Measurements from ENCODE around the gene GLI1. TPM values are rescaled to one million over a fixed set of nuclear protein-coding genes. Genes with fewer than 3 reads are reported as not detected.
A peak's percentile ranks its signal among the peaks of the same experiment; 100 is the strongest.

Gene GLI1
- total and polyA plus RNA-seq, 10 donors = 0.46 to 3.6 (median 1.0) TPM

GRCh38 chr12:57473392-57473791, 13.8 kb downstream of the GLI1 start:
- Histone ChIP-seq H3K9me3 (no peaks in the 10 kb centered on the region), H3K27me3 (replicated peaks in 1 of 7) (peaks cover 0 to 18% (median 0%) of the 10 kb centered on the region in 7 donors), H3K36me3 (peaks cover 0 to 79% (median 65%) of the 10 kb centered on the region in 6 donors), H3K4me1 (peaks cover 16 to 98% (median 64%) of the 10 kb centered on the region in 6 donors), H3K27ac (no peak overlapping the region), H3K4me3 (no peak overlapping the region)
- 83 to 91% (median 83%) methylated on average over 3 of the region's 3 CpGs for WGBS, 5 donors
- TF ChIP-seq POLR2A (IDR thresholded peaks at IDR 0.05) (no peak), POLR2AphosphoS5 (IDR thresholded peaks at IDR 0.05) (no peak), CTCF (IDR thresholded peaks at IDR 0.05 in 8 of 11, conservative IDR thresholded peaks at IDR 0.05 in 3 of 11) (no peak)
- intact Hi-C loops (cut with DNase I; ENCODE audit: low total_unique reads) = no loop called here
- no peak for DNase-seq

GRCh38 chr12:57473886-57474285, 14.3 kb downstream of the GLI1 start:
- H3K9me3 ChIP-seq = no peaks in the 10 kb centered on the region
- H3K27ac ChIP-seq = peak overlapping the region in 1 of 8 donors; percentile 95
- peaks cover 0 to 18% (median 0%) of the 10 kb centered on the region in 7 donors for H3K27me3 ChIP-seq (replicated peaks in 1 of 7)
- H3K36me3 ChIP-seq = peaks cover 0 to 74% (median 62%) of the 10 kb centered on the region in 6 donors
- peak; percentile 25 for DNase-seq
- H3K4me1 ChIP-seq = peaks cover 19 to 100% (median 69%) of the 10 kb centered on the region in 6 donors
- 92 to 96% (median 94%) methylated on average over 5 of the region's 5 CpGs for WGBS, 5 donors
- intact Hi-C loops (cut with DNase I; ENCODE audit: low total_unique reads) = no loop called here
- TF ChIP-seq POLR2A (IDR thresholded peaks at IDR 0.05) (no peak), POLR2AphosphoS5 (IDR thresholded peaks at IDR 0.05) (no peak)
- H3K4me3 ChIP-seq = no peak overlapping the region

- intact Hi-C loops (cut with DNase I; ENCODE audit: low total_unique reads) = no loop called here
- no peaks in the 10 kb centered on the region for H3K9me3 ChIP-seq
- 78 to 88% (median 87%) methylated on average over 8 of the region's 8 CpGs for WGBS, 5 donors
Measured at GRCh38 chr12:57474430-57474829, 14.8 kb downstream of the GLI1 start.

GRCh38 chr12:57474862-57475261, 15.3 kb downstream of the GLI1 start:
- peak overlapping the region in 3 of 8 donors; percentile 93 to 96 (median 95) for H3K27ac ChIP-seq
- no peaks in the 10 kb centered on the region for H3K9me3 ChIP-seq
- H3K4me1 ChIP-seq = peaks cover 22 to 100% (median 78%) of the 10 kb centered on the region in 6 donors
- peak; percentile 69 for DNase-seq
- H3K36me3 ChIP-seq = peaks cover 0 to 64% (median 52%) of the 10 kb centered on the region in 6 donors
- H3K27me3 ChIP-seq (replicated peaks in 1 of 7) = peaks cover 0 to 18% (median 0%) of the 10 kb centered on the region in 7 donors
- WGBS, 5 donors = 86 to 94% (median 90%) methylated on average over 7 of the region's 7 CpGs
- H3K4me3 ChIP-seq = peak overlapping the region in 6 of 8 donors; percentile 59 to 89 (median 65)
- TF ChIP-seq POLR2A (IDR thresholded peaks at IDR 0.05) = no peak
- TF ChIP-seq POLR2AphosphoS5 (IDR thresholded peaks at IDR 0.05) = no peak
- no peak for TF ChIP-seq CTCF (IDR thresholded peaks at IDR 0.05 in 8 of 11, conservative IDR thresholded peaks at IDR 0.05 in 3 of 11)
- intact Hi-C loops (cut with DNase I; ENCODE audit: low total_unique reads) = no loop called here

More at GRCh38 chr12:57474430-57474829, 14.8 kb downstream of the GLI1 start:
- DNase-seq = peak; percentile 62
- TF ChIP-seq CTCF (IDR thresholded peaks at IDR 0.05 in 8 of 11, conservative IDR thresholded peaks at IDR 0.05 in 3 of 11) (no peak), POLR2AphosphoS5 (IDR thresholded peaks at IDR 0.05) (peak in 1 of 3 donors; percentile 29)
- Histone ChIP-seq H3K36me3 (peaks cover 0 to 69% (median 56%) of the 10 kb centered on the region in 6 donors), H3K4me3 (peak overlapping the region in 1 of 8 donors; percentile 89), H3K4me1 (peaks cover 22 to 100% (median 74%) of the 10 kb centered on the region in 6 donors), H3K27me3 (replicated peaks in 1 of 7) (peaks cover 0 to 18% (median 0%) of the 10 kb centered on the region in 7 donors), H3K27ac (peak overlapping the region in 3 of 8 donors; percentile 93 to 96 (median 95))
